A549 (cell line): Measurements from ENCODE around the gene GABRD. TPM values are rescaled to one million over a fixed set of nuclear protein-coding genes. Genes with fewer than 3 reads are reported as not detected.

ENCODE experiments used
- ATAC-seq, 2 experiments: fragments of 200-7000 bp in 1 of 2; fragments of >200 bp in 1 of 2; cut with Nextera tagmentation in 1 of 2; cut with Tn5 transposase in 1 of 2; 3 replicates each; pipeline versions ENCODE4 v1.8.0 to v1.9.1; 2018 to 2020; ENCODE audit warnings: mild to moderate bottlenecking in 1 of 2, moderate library complexity in 1 of 2
- CTCF ChIA-PET: fragments of 300-600 bp; sonication (Branson Sonifier 250); formaldehyde crosslinking; extraction: SDS; loops from one replicate; lab custom pipeline; 2021; ENCODE audit warnings: antibody characterized with exemption, inconsistent platforms; lab: Yijun Ruan, JAX
- POLR2A ChIA-PET: fragments of 350-600 bp; formaldehyde crosslinking; extraction: SDS; loops from one replicate; lab custom pipeline; 2021; ENCODE audit warnings: antibody characterized with exemption, inconsistent platforms; lab: Yijun Ruan, JAX
- DNase-seq, 2 experiments: peaks; one replicate each; pipeline versions ENCODE4 v3.0.0 to v3.0.0-alpha.2; 2011 to 2016; ENCODE audit warnings: low read depth in 1 of 2, low spot score in 1 of 2
- FAIRE-seq: peaks from 2 replicates; lab custom pipeline; 2011; peaks lifted over from hg19 to GRCh38; lab: Jason Lieb, UNC
- H3K27ac ChIP-seq, 2 experiments: fragments of >200 bp; sonication (Bioruptor Twin); formaldehyde crosslinking; 3 replicates each; pipeline ENCODE4 v1.5.1; 2016 to 2017
- H3K4me1 ChIP-seq: fragments of >200 bp; sonication (Bioruptor Twin); formaldehyde crosslinking; 3 replicates; pipeline ENCODE4 v1.6.1; 2016
- H3K4me2 ChIP-seq: fragments of >200 bp; sonication (Bioruptor Twin); formaldehyde crosslinking; 3 replicates; pipeline ENCODE4 v1.6.1; 2016
- H3K4me3 ChIP-seq: fragments of >200 bp; sonication (Bioruptor Twin); formaldehyde crosslinking; 3 replicates; pipeline ENCODE4 v1.5.1; 2016
- H3K9me3 ChIP-seq: fragments of >200 bp; sonication (Bioruptor Twin); formaldehyde crosslinking; 3 replicates; pipeline ENCODE4 v1.6.1; 2016
- EHMT2 ChIP-seq: fragments of 200-600 bp; sonication (generic); IDR thresholded peaks from 2 replicates; pipeline ENCODE4 v1.6.1; 2016; ENCODE audit warnings: antibody characterized with exemption, low read depth, mild to moderate bottlenecking, moderate library complexity
- HMGXB4 ChIP-seq: fragments of 250-450 bp; sonication (Bioruptor Pico); IDR thresholded peaks from 2 replicates; pipeline ENCODE4 v1.5.0; 2021; ENCODE audit warnings: mild to moderate bottlenecking, moderate library complexity, borderline replicate concordance
- HOXB5 ChIP-seq: fragments of 250-450 bp; sonication (Bioruptor Pico); IDR thresholded peaks from 2 replicates; pipeline ENCODE4 v1.5.0; 2020; ENCODE audit warnings: mild to moderate bottlenecking, moderate library complexity
- KDM5A ChIP-seq: fragments of 200-600 bp; sonication (generic); IDR thresholded peaks from 2 replicates; pipeline ENCODE4 v1.6.1; 2016; ENCODE audit warnings: antibody characterized with exemption, mild to moderate bottlenecking
- MAFK ChIP-seq: fragments of 450-650 bp; IDR thresholded peaks from 2 replicates; pipeline ENCODE4 v1.6.1; 2014; ENCODE audit not compliant: partially characterized antibody
- MAX ChIP-seq: IDR thresholded peaks from 2 replicates; pipeline ENCODE4 v1.6.1; 2012
- NR3C1 ChIP-seq: fragments of >200 bp; sonication (Bioruptor Twin); formaldehyde crosslinking; IDR thresholded peaks from 3 replicates; pipeline ENCODE4 v1.6.1; 2017
- POLR2AphosphoS2 ChIP-seq: conservative IDR thresholded peaks from 2 replicates; pipeline ENCODE4 v1.6.1; 2012; ENCODE audit warnings: low read length, improper control_type of control experiment, inconsistent platforms
- RARB ChIP-seq: fragments of 250-450 bp; sonication (Bioruptor Pico); IDR thresholded peaks from 2 replicates; pipeline ENCODE4 v1.8.0; 2021; ENCODE audit warnings: mild to moderate bottlenecking, moderate library complexity
- REST ChIP-seq: fragments of 200-600 bp; sonication (generic); IDR thresholded peaks from 2 replicates; pipeline ENCODE4 v1.6.1; 2016; ENCODE audit warnings: antibody characterized with exemption, mild to moderate bottlenecking, moderate library complexity
- RFX5 ChIP-seq: fragments of 450-650 bp; IDR thresholded peaks from 2 replicates; pipeline ENCODE4 v1.7.1; 2014; ENCODE audit warnings: antibody characterized with exemption, mild to moderate bottlenecking, moderate library complexity
- WGBS: methylation state at CpG from one replicate; pipeline ENCODE4 v1.1.6; 2017; ENCODE audit errors: missing lambda C conversion rate; 5-methylcytosine and 5-hydroxymethylcytosine counted together
- polyA plus RNA-seq, 4 experiments: library from polyadenylated mRNA; depleted of rRNA in 3 of 4; stranded (reverse); fragments of >200 nt; fragmentation: RNase III in 1 of 4; extraction: RNeasy Plus Mini Kit Qiagen cat#74134 plus additional on column Dnase treatment in 1 of 4; gene quantifications; 2 replicates in 3 of 4; 3 replicates in 1 of 4; pipeline ENCODE4 v1.2.3, GENCODE V29; 2011 to 2017
- TF ChIP-seq, protein P1 (sequence below): fragments of 150-350 bp; IDR thresholded peaks from 2 replicates; pipeline ENCODE4 v1.6.1; 2014; ENCODE audit warnings: low read depth, mild to moderate bottlenecking, low read length

The GABRD gene
- polyA plus RNA-seq, 2 of the 4 experiments (the other 2 are of a cell fraction), result 0.12 to 0.52 TPM

- no peak for FAIRE-seq
- no peak for TF ChIP-seq HOXB5 (CRISPR knock-in tag)
- TF ChIP-seq REST, result peak; percentile 87
- TF ChIP-seq, all 56 proteins: peak for 1
- ChIA-PET POLR2A (no interaction called here), CTCF (interaction anchor here (0.5 to 3.1 kb wide), 2 partner anchors 26 to 27 kb away, joined by 3 to 20 read pairs; no protein-coding TSS in a partner anchor)
- Histone ChIP-seq H3K27ac (peak overlapping the region in 1 of 2 experiments; percentile 78; a peak in 3 of 6 replicates), H3K4me3 (peak overlapping the region; percentile 53), H3K4me1 (0 out of 3 replicates have a peak, but pooled peaks cover 6% of the 10 kb centered on the region), H3K4me2 (peak overlapping the region; percentile 91), H3K9me3 (no peaks in the 10 kb centered on the region)
- no CpG with 5 or more reads among the region's 61 CpGs for WGBS
- ATAC-seq, result no peak
- DNase-seq, result no peak
Measured at GRCh38 chr1:2019571-2020309, 595 bp downstream of the GABRD start.

DNA sequence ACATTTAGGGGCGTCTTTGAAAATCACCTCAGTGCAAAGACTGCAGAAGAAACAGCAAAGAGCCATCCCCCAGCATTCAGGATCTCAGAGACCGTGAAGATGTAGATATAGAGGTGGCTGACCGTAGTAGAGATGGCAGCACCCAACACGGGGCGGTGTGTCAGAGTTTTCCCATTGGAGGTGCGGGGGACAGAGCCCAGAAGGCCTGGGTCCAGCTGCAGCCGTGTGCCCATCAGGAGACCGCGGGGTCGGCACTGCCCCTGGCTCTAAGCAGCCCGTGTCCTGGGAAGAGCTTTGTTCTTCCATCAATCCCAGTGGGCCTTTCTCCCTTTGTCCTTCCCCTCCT is 1.1 kb downstream of the GABRD start:
- H3K27ac ChIP-seq, result no peak overlapping the region
- FAIRE-seq (no peak), ATAC-seq (no peak), DNase-seq (no peak)
- 0 out of 3 replicates have a peak, but pooled peaks cover under 1% of the 10 kb centered on the region for H3K4me1 ChIP-seq
- no peak for TF ChIP-seq KDM5A
- no peak for TF ChIP-seq NR3C1
- TF ChIP-seq MAFK, result no peak
- no peak for TF ChIP-seq MAX
- TF ChIP-seq HMGXB4 (CRISPR knock-in tag), result no peak
- TF ChIP-seq HOXB5 (CRISPR knock-in tag), result no peak
- TF ChIP-seq RARB (CRISPR knock-in tag), result no peak
- TF ChIP-seq REST, result no peak
- ChIA-PET POLR2A (no interaction called here), CTCF (interaction anchor here (3.1 kb wide), 1 partner anchor 25 kb away, joined by 20 read pairs; no protein-coding TSS in a partner anchor)
- H3K4me3 ChIP-seq, result no peak overlapping the region
- no peaks in the 10 kb centered on the region for H3K9me3 ChIP-seq
- H3K4me2 ChIP-seq, result no peak overlapping the region
- no CpG with 5 or more reads among the region's 11 CpGs for WGBS

- no peak; a peak in 1 of 6 replicates for ATAC-seq
- TF ChIP-seq, protein P1, sequence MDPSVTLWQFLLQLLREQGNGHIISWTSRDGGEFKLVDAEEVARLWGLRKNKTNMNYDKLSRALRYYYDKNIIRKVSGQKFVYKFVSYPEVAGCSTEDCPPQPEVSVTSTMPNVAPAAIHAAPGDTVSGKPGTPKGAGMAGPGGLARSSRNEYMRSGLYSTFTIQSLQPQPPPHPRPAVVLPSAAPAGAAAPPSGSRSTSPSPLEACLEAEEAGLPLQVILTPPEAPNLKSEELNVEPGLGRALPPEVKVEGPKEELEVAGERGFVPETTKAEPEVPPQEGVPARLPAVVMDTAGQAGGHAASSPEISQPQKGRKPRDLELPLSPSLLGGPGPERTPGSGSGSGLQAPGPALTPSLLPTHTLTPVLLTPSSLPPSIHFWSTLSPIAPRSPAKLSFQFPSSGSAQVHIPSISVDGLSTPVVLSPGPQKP, result no peak
- TF ChIP-seq EHMT2 (no peak), RFX5 (no peak), POLR2AphosphoS2 (no peak)
- H3K9me3 ChIP-seq, result no peaks in the 10 kb centered on the region
- FAIRE-seq, result no peak
- no peak overlapping the region for H3K4me2 ChIP-seq
- 34% methylated on average over 4 of the region's 25 CpGs for WGBS
- POLR2A ChIA-PET, result no interaction called here
- H3K27ac ChIP-seq, result no peak overlapping the region
- H3K4me1 ChIP-seq, result no peaks in the 10 kb centered on the region
- no peak overlapping the region for H3K4me3 ChIP-seq
- DNase-seq, result no peak
- CTCF ChIA-PET, result interaction anchor here (1.1 to 3.1 kb wide), 3 partner anchors 13 to 153 kb away, joined by 3 to 20 read pairs (median 3); no protein-coding TSS in a partner anchor
Measured at GRCh38 chr1:2021550-2021949, 2.4 kb downstream of the GABRD start.
